SK-N-SH treated with all-trans-retinoic acid at 6 μM for 48 hours (cell line): ENCODE measurements around the gene ZWILCH.

ENCODE experiments used
- ATAC-seq: fragments of 200-7000 bp; cut with Tn5 transposase; 3 replicates; pipeline ENCODE4 v1.9.1; 2020; ENCODE audit warnings: mild to moderate bottlenecking, moderate library complexity
- ARNTL ChIP-seq: fragments of 450-650 bp; formaldehyde crosslinking; IDR thresholded peaks from 2 replicates; pipeline ENCODE4 v1.5.0; 2020; ENCODE audit warnings: low read depth, mild to moderate bottlenecking, moderate library complexity, borderline replicate concordance
- BACH2 ChIP-seq: fragments of 250-450 bp; sonication (Bioruptor Pico); IDR thresholded peaks from 2 replicates; pipeline ENCODE4 v1.9.0; 2021; ENCODE audit warnings: mild to moderate bottlenecking, borderline replicate concordance
- CREB5 ChIP-seq: fragments of 250-450 bp; sonication (Bioruptor Pico); IDR thresholded peaks from 2 replicates; pipeline ENCODE4 v1.5.1; 2020; ENCODE audit warnings: low read depth, mild to moderate bottlenecking, moderate library complexity
- CSDC2 ChIP-seq: fragments of 250-450 bp; sonication (Bioruptor Pico); IDR thresholded peaks from 2 replicates; pipeline ENCODE4 v1.5.0; 2020; ENCODE audit warnings: mild to moderate bottlenecking, moderate library complexity
- CSRNP3 ChIP-seq: fragments of 250-450 bp; sonication (Bioruptor Pico); IDR thresholded peaks from 2 replicates; pipeline ENCODE4 v1.5.1; 2021; ENCODE audit warnings: mild to moderate bottlenecking, moderate library complexity
- GLIS3 ChIP-seq: fragments of 250-450 bp; sonication (Bioruptor Pico); IDR thresholded peaks from 2 replicates; pipeline ENCODE4 v1.5.0; 2020; ENCODE audit warnings: mild to moderate bottlenecking, moderate library complexity
- ISL1 ChIP-seq: fragments of 250-450 bp; sonication (Bioruptor Pico); IDR thresholded peaks from 2 replicates; pipeline ENCODE4 v2.1.2; 2022; ENCODE audit warnings: mild to moderate bottlenecking, moderate library complexity
- OSR1 ChIP-seq: fragments of 250-450 bp; sonication (Bioruptor Pico); IDR thresholded peaks from 2 replicates; pipeline ENCODE4 v1.8.0; 2022; ENCODE audit warnings: moderate library complexity, mild to moderate bottlenecking, inconsistent platforms
- PATZ1 ChIP-seq: fragments of 250-450 bp; sonication (Bioruptor Pico); IDR thresholded peaks from 2 replicates; pipeline ENCODE4 v1.8.0; 2020; ENCODE audit warnings: mild to moderate bottlenecking, moderate library complexity, borderline replicate concordance
- POU6F1 ChIP-seq: fragments of 250-450 bp; sonication (Bioruptor Pico); IDR thresholded peaks from 2 replicates; pipeline ENCODE4 v1.8.0; 2021; ENCODE audit warnings: low read depth, mild to moderate bottlenecking, moderate library complexity, borderline replicate concordance
- PPARA ChIP-seq: fragments of 250-450 bp; sonication (Bioruptor Pico); IDR thresholded peaks from 2 replicates; pipeline ENCODE4 v1.5.0; 2020; ENCODE audit warnings: mild to moderate bottlenecking, borderline replicate concordance
- RARB ChIP-seq: fragments of 250-450 bp; sonication (Bioruptor Pico); IDR thresholded peaks from 2 replicates; pipeline ENCODE4 v1.8.0; 2021; ENCODE audit warnings: mild to moderate bottlenecking, moderate library complexity
- TCF4 ChIP-seq: fragments of 250-450 bp; sonication (Bioruptor Pico); IDR thresholded peaks from 2 replicates; pipeline ENCODE4 v1.8.0; 2021; ENCODE audit warnings: mild to moderate bottlenecking, moderate library complexity, borderline replicate concordance
- TOX ChIP-seq: fragments of 250-450 bp; sonication (Bioruptor Pico); IDR thresholded peaks from 2 replicates; pipeline ENCODE4 v1.8.0; 2021; ENCODE audit warnings: mild to moderate bottlenecking, moderate library complexity, borderline replicate concordance
- TSHZ2 ChIP-seq: fragments of 250-450 bp; sonication (Bioruptor Pico); IDR thresholded peaks from 2 replicates; pipeline ENCODE4 v1.5.0; 2020; ENCODE audit warnings: mild to moderate bottlenecking, moderate library complexity
- ZC3H10 ChIP-seq: fragments of 250-450 bp; sonication (Bioruptor Pico); IDR thresholded peaks from 2 replicates; pipeline ENCODE4 v1.5.1; 2021; ENCODE audit warnings: mild to moderate bottlenecking, moderate library complexity
- ZFP3 ChIP-seq: fragments of 250-450 bp; sonication (Bioruptor Pico); IDR thresholded peaks from 2 replicates; pipeline ENCODE4 v1.5.0; 2020; ENCODE audit warnings: mild to moderate bottlenecking, moderate library complexity
- ZFP30 ChIP-seq: fragments of 450-650 bp; formaldehyde crosslinking; IDR thresholded peaks from 2 replicates; pipeline ENCODE4 v1.5.0; 2022; ENCODE audit warnings: mild to moderate bottlenecking, moderate library complexity
- ZNF565 ChIP-seq: fragments of 450-650 bp; formaldehyde crosslinking; conservative IDR thresholded peaks from 2 replicates; pipeline ENCODE4 v1.5.0; 2020; ENCODE audit warnings: low read depth, mild to moderate bottlenecking, moderate library complexity
- ZNF70 ChIP-seq: fragments of 450-650 bp; formaldehyde crosslinking; IDR thresholded peaks from 2 replicates; pipeline ENCODE4 v1.5.0; 2020; ENCODE audit warnings: mild to moderate bottlenecking, moderate library complexity
- ZNF8 ChIP-seq: fragments of 450-650 bp; formaldehyde crosslinking; IDR thresholded peaks from 2 replicates; pipeline ENCODE4 v1.5.0; 2020; ENCODE audit warnings: mild to moderate bottlenecking, moderate library complexity

Gene ZWILCH

GRCh38 chr15:66558271-66558670, 53.1 kb downstream of the ZWILCH start:
- TF ChIP-seq ZFP3 (CRISPR knock-in tag), result no peak
- no peak for TF ChIP-seq CREB5 (CRISPR knock-in tag)
- no peak for TF ChIP-seq PPARA (CRISPR knock-in tag)
- TF ChIP-seq PATZ1 (CRISPR knock-in tag), result no peak
- TF ChIP-seq OSR1 (CRISPR knock-in tag), result no peak
- no peak for TF ChIP-seq ISL1 (CRISPR knock-in tag)
- TF ChIP-seq CSDC2 (CRISPR knock-in tag), result no peak
- TF ChIP-seq ARNTL (CRISPR knock-in tag), result no peak
- TF ChIP-seq TOX (CRISPR knock-in tag), result no peak
- TF ChIP-seq POU6F1 (CRISPR knock-in tag), result no peak
- TF ChIP-seq ZC3H10 (CRISPR knock-in tag), result no peak
- TF ChIP-seq ZNF8 (CRISPR knock-in tag), result no peak
- no peak for TF ChIP-seq TCF4 (CRISPR knock-in tag)
- no peak for TF ChIP-seq GLIS3 (CRISPR knock-in tag)
- TF ChIP-seq ZNF70, result no peak
- ATAC-seq, result no peak

GRCh38 chr15:66560856-66561525, 55.9 kb downstream of the ZWILCH start:
- no peak for ATAC-seq
- TF ChIP-seq OSR1 (CRISPR knock-in tag) (no peak), BACH2 (CRISPR knock-in tag) (no peak), CSDC2 (CRISPR knock-in tag) (no peak), POU6F1 (CRISPR knock-in tag) (no peak), CREB5 (CRISPR knock-in tag) (no peak), GLIS3 (CRISPR knock-in tag) (no peak), PATZ1 (CRISPR knock-in tag) (no peak)

- ATAC-seq, result no peak
- TF ChIP-seq RARB (CRISPR knock-in tag) (no peak), ZNF70 (no peak), TSHZ2 (CRISPR knock-in tag) (no peak), ISL1 (CRISPR knock-in tag) (no peak), CSRNP3 (CRISPR knock-in tag) (no peak), ZFP30 (CRISPR knock-in tag) (no peak), ZNF565 (CRISPR knock-in tag) (no peak)
Observed at GRCh38 chr15:66563126-66563525, 58.0 kb downstream of the ZWILCH start.
